DOHH2 (cell line): ENCODE data around the gene FAF2.

Experiments used
- H3F3A ChIP-seq: fragments of 200-600 bp; sonication (generic), shearing (Covaris generic); 2 replicates; pipeline ENCODE4 v1.6.0; 2016; ENCODE audit warnings: antibody characterized with exemption, mild to moderate bottlenecking; ENCODE audit not compliant: control insufficient read depth, insufficient read depth
- H3K27ac ChIP-seq: fragments of 200-600 bp; sonication (generic); 2 replicates; pipeline ENCODE4 v1.5.1; 2014; ENCODE audit warnings: low read depth, mild to moderate bottlenecking, low read length, moderate library complexity
- H3K27me3 ChIP-seq: fragments of 200-600 bp; sonication (generic); 2 replicates; pipeline ENCODE4 v1.6.1; 2014; ENCODE audit warnings: mild to moderate bottlenecking, low read length, mixed read lengths; ENCODE audit not compliant: control insufficient read depth
- H3K36me3 ChIP-seq: fragments of 200-600 bp; sonication (generic); 2 replicates; pipeline ENCODE4 v1.6.1; 2014; ENCODE audit warnings: mild to moderate bottlenecking, low read length, moderate library complexity, mixed read lengths; ENCODE audit not compliant: control insufficient read depth
- H3K4me1 ChIP-seq: fragments of 200-600 bp; sonication (generic); 2 replicates; pipeline ENCODE4 v1.6.1; 2014; ENCODE audit warnings: mild to moderate bottlenecking, low read length, mixed read lengths; ENCODE audit not compliant: control insufficient read depth
- H3K4me2 ChIP-seq: fragments of 200-600 bp; sonication (generic); 2 replicates; pipeline ENCODE4 v1.6.0; 2014; ENCODE audit warnings: mild to moderate bottlenecking, low read length, moderate library complexity
- H3K4me3 ChIP-seq: fragments of 200-600 bp; sonication (generic); 2 replicates; pipeline ENCODE4 v1.5.1; 2014; ENCODE audit warnings: mild to moderate bottlenecking, low read length, mixed read lengths
- H3K79me2 ChIP-seq: fragments of 200-600 bp; sonication (generic); 2 replicates; pipeline ENCODE4 v1.6.1; 2014; ENCODE audit warnings: mild to moderate bottlenecking, low read length, mixed read lengths; ENCODE audit not compliant: control insufficient read depth
- H3K9me2 ChIP-seq: fragments of 200-600 bp; sonication (generic); replicated peaks from 2 replicates; pipeline ENCODE4 v1.6.1; 2014; ENCODE audit warnings: mild to moderate bottlenecking, low read length, mixed read lengths; ENCODE audit not compliant: control insufficient read depth
- H3K9me3 ChIP-seq: fragments of 200-600 bp; sonication (generic); 2 replicates; pipeline ENCODE4 v1.6.1; 2014; ENCODE audit warnings: antibody characterized with exemption, low read length, mixed read lengths; ENCODE audit not compliant: control insufficient read depth, insufficient read depth
- H4K20me1 ChIP-seq: fragments of 200-600 bp; sonication (generic); 2 replicates; pipeline ENCODE4 v1.6.0; 2014; ENCODE audit warnings: low read depth, mild to moderate bottlenecking, antibody characterized with exemption, low read length, moderate library complexity; ENCODE audit not compliant: control insufficient read depth, insufficient read depth
- EZH2phosphoT487 ChIP-seq: fragments of 200-600 bp; sonication (generic); IDR thresholded peaks from 2 replicates; pipeline ENCODE4 v1.6.1; 2017; ENCODE audit warnings: borderline replicate concordance, mild to moderate bottlenecking, antibody characterized with exemption, low read length, moderate library complexity, mixed read lengths
- TF ChIP-seq, protein P1 (sequence below): fragments of 200-600 bp; sonication (generic); IDR thresholded peaks from one replicate; pipeline ENCODE4 v1.5.1; 2014; ENCODE audit warnings: antibody characterized with exemption, mild to moderate bottlenecking, low read depth, low read length; ENCODE audit not compliant: poor library complexity, severe bottlenecking

FAF2 gene

DNA sequence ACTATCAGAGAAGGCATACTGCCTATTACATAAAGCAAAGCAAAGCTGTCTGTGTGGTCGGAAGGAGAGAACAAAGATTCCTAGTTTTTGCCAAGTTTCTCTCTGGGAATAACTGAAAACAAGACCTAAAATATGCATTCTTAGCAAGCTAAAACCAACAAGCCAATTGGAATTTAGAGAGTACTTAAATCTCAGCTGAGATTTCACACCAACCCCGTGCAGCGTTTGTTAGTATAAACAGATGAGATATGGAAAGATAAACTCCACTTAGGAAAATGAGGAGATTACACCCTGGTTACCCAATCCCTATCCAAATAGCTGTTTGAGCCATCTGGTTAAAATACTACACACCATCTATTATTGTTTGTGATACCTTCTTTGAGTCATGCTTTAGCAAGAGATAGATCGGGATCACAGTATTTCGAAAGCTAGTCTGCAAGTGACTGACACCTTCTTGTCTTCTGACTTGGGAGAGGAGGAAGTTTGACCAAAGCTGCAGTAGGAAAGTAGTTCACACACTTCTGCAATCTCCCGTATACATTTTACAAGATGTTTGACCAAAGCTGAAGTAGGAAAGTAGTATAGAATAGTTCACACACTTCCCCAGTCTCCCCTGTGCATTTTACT, 18.2 kb downstream of the FAF2 start:
- Histone ChIP-seq H3K4me1 (no peaks in the 10 kb centered on the region), H3K36me3 (peaks cover 11% of the 10 kb centered on the region), H3K9me2 (no peaks in the 10 kb centered on the region), H3F3A (no peaks in the 10 kb centered on the region), H3K79me2 (peaks cover 67% of the 10 kb centered on the region), H3K4me3 (no peak overlapping the region), H4K20me1 (no peaks in the 10 kb centered on the region), H3K4me2 (no peak overlapping the region), H3K27me3 (no peaks in the 10 kb centered on the region), H3K9me3 (no peaks in the 10 kb centered on the region), H3K27ac (no peak overlapping the region)
- TF ChIP-seq, protein P1, sequence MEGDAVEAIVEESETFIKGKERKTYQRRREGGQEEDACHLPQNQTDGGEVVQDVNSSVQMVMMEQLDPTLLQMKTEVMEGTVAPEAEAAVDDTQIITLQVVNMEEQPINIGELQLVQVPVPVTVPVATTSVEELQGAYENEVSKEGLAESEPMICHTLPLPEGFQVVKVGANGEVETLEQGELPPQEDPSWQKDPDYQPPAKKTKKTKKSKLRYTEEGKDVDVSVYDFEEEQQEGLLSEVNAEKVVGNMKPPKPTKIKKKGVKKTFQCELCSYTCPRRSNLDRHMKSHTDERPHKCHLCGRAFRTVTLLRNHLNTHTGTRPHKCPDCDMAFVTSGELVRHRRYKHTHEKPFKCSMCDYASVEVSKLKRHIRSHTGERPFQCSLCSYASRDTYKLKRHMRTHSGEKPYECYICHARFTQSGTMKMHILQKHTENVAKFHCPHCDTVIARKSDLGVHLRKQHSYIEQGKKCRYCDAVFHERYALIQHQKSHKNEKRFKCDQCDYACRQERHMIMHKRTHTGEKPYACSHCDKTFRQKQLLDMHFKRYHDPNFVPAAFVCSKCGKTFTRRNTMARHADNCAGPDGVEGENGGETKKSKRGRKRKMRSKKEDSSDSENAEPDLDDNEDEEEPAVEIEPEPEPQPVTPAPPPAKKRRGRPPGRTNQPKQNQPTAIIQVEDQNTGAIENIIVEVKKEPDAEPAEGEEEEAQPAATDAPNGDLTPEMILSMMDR, result no peak
- TF ChIP-seq EZH2phosphoT487, result no peak

DNA sequence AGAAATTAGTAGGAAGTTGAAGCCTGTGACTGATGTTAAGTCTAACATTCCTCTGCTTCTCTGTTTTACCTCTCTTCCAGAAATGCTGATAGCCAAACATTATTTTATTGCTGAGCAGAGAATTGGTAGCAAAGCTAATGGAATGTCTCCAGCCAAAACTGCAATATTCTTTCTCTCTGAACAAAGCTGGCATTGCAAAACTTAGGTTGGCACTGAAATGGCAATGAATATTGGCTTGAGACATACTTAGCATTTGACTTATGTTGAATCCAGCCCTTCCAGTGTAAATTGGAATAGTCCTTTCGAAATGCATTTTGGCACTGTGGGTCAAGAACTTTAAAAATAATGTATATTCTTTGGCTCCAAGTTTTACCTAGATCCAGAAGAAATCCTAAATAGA, 21.1 kb downstream of the FAF2 start:
- no peaks in the 10 kb centered on the region for H3K27me3 ChIP-seq
- H3K9me2 ChIP-seq, result no peaks in the 10 kb centered on the region
- peaks cover 60% of the 10 kb centered on the region for H3K79me2 ChIP-seq
- H4K20me1 ChIP-seq, result no peaks in the 10 kb centered on the region
- no peaks in the 10 kb centered on the region for H3K4me1 ChIP-seq
- no peaks in the 10 kb centered on the region for H3K9me3 ChIP-seq
- TF ChIP-seq, protein P1, result no peak
- no peak for TF ChIP-seq EZH2phosphoT487
- peaks cover 18% of the 10 kb centered on the region for H3K36me3 ChIP-seq
- H3F3A ChIP-seq, result no peaks in the 10 kb centered on the region
- H3K4me3 ChIP-seq, result no peak overlapping the region
- H3K27ac ChIP-seq, result no peak overlapping the region
- no peak overlapping the region for H3K4me2 ChIP-seq

DNA sequence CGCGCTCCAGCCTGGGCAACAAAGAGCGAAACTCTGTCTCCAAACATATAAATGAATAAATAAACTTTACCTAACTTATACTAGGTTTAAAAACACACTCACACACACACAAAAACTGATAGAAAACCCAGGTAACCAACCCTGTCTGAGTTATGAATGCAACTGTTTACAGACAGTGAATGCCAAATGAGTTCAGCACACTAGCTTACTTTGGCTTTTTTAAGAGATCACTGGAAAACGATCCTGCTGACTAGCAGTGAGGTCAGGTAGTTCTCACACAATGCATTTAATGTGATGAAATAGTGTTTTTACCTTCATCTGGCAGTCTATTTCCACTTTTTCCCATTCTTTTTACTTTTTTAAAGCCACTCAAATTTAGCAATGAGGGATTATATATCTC, 22.4 kb downstream of the FAF2 start:
- Histone ChIP-seq H3K4me2 (no peak overlapping the region), H3K79me2 (peaks cover 60% of the 10 kb centered on the region), H3K9me3 (no peaks in the 10 kb centered on the region), H3K36me3 (peaks cover 18% of the 10 kb centered on the region), H3F3A (no peaks in the 10 kb centered on the region), H3K4me1 (no peaks in the 10 kb centered on the region), H3K27ac (no peak overlapping the region), H4K20me1 (no peaks in the 10 kb centered on the region), H3K27me3 (no peaks in the 10 kb centered on the region), H3K9me2 (no peaks in the 10 kb centered on the region), H3K4me3 (no peak overlapping the region)
- TF ChIP-seq EZH2phosphoT487, result no peak
- TF ChIP-seq, protein P1, result no peak
